GM19023 (cell line): ENCODE data around the gene IRS2.

Experiments
- ATAC-seq: cut with Tn5 transposase; IDR thresholded peaks from one replicate; pipeline ENCODE4 v1.9.1; 2021; ENCODE audit warnings: mild to moderate bottlenecking, moderate library complexity; ENCODE audit not compliant: unreplicated experiment

Gene IRS2

DNA sequence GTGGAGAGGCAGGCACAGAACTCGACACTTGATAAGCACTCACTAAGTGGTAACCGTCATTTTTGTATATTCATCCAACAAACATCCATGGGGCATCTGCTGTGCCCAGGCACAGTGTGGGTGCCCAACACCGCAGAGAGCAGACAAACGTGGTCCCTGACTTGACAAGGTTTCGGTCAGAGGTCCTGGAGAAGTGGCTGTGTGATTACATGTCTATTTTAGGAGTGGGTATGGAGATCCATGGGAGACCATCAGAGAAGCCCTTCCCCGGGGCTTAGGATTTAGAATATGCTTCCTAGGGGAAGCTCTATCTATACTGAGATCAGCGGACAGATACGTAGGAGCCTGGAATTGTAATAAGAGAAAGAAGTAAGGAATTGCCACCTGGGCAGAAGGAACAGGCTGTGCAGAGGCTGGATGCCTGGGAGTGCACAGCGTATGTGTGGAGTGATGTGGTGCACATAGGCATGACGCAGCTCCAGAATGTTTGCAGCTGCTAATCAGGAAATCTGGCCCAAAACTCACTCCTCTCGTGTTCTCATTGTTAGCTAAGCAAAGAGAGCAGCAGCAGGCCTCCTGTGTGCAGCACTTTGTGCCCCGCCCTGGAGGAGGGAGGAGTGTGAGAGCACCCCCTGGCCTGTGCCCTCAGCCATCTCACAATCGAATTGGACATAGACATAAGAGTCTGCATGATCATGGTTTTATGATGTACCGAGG lies 23.0 kb upstream of the IRS2 start:
- no peak for ATAC-seq

DNA sequence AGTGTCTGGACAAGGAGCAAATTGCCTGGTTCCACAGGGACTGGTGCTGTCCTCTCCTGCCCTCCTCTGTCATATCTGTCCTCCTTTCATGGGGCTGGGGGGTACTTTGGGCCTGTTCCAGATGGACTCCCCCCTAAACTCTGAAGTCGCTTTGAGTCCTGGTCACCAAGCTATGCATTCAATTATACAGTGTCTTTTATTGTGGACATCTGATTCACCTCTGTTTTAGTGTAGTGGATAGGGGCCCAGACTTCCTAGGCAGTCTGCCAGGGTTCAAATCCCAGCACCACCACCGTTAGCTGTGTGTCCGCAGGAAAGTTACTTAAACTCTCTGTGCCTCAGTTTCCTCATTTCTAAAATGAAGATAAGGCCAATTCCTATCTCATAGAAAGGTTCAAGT lies 21.0 kb upstream of the IRS2 start:
- ATAC-seq, result no peak

DNA sequence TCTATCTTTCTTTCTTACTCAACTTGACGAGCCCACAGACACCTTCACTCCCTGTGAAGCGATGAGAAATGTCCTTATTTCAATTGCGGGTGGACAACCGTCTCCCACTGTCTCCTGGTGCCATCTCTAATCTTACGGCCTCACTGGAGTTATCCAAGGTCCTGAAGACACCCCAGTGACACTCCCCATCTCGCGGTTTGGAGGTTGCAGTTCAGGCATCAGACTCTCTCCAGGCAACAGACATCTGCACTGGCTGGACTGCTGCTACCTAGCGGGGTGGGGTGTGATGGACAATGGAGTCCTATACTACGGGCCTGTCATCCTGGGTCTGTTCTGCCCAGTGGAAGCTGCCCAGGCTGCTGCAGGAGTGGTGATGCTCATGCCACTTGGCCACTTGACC lies 18.3 kb upstream of the IRS2 start:
- ATAC-seq, result no peak

DNA sequence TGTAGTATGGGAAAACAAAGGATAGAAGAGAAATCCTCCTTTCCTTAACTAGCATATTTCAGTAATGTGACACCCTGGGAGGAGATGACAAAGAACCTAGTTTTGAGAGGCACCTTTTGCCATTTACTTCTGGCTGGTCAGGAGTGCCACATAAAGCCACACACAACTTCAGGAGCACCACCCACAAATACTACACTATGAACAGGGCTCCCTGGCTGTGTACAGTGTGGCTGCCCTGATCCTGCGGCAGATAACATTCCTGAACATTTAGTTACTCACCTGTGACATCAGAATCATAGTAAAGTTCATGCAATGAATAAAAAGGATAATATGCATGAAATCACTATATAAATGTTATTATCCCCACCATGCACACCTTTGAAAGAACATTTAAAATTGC lies 17.4 kb upstream of the IRS2 start:
- ATAC-seq, result no peak

DNA sequence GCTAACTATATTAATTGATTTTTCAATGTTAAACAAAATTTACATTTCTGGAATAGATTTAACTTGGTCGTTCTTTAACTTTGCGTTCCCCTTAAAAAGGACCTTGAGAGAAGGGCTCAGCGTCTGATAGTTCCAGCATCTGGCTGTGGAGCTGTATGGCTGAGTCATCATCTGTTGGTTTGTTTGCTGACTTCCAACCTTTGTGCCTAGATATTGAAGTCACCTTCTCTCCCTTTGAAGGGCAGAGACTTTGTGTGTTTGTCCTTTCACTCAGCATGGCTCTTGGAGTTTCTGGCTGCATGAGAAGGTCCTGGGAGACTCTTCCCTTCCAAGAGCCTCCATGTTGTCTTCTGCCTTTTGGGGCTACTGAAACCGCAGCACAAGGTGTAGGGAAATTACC lies 16.6 kb upstream of the IRS2 start:
- no peak for ATAC-seq

DNA sequence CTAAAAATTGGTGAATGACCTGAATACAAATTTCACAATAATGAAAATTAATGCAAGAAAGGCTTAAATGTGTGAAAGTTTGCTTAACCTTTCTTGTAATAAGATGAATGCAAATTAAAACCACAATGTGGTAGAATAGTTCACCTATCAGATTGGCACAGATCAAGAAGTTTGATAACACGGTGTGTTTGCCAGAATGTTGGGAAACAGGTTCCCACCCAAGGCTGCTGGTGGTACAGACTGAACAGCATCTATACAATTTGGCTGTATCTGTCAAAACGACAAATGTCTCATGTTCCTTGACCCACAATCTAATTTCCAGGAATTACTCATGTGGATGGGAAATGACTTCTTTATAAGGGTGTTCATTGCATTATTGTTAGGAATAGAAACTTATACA lies 8.6 kb upstream of the IRS2 start:
- ATAC-seq, result no peak

DNA sequence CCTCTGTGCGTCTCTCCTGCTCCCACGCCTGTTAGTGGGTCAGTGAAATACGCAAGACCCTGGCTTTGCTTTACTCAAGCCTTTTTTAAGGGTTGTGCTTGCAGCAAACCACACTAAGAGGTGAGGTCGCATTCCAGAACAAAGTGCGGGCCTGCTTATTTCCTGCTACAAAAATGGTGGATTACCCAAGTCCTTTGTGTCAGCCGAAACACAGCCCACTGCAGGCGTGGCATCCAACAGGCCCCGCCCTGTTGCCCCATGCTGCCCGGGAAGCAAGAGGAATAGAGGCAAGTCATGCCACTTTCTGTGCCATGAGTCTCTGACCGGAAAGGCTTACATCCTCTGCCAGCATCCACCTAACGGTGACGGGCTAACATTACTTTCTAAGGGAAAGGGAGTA lies 7.7 kb upstream of the IRS2 start:
- no peak for ATAC-seq

DNA sequence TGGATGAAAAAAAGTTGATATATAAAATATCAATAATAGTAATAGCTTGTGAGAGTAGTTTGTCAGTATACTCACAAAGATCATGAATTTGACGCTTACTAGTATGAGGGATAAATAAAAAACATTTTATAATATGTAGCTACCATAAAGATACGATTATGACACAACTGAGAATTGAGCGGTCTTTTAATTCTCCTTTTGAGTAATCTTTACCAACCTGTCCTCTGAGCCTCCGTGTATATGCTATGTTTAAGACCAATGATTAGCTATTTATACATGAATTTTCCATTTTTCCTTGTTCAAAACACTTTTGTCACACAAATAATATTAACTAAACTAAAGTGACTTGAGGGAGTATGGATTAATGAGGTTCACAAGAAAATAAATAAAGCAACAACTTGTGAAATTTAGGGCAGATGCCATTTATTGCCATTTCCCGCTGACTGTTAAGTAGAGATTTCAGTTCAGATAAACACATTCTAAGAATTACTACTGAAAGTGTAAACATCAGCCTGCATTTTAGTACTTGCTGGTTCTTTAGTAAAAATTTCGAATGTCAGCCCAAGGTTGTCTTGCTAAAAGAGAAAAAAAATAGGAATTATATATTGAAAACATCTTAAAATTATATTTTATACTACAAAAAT lies 6.2 kb upstream of the IRS2 start:
- no peak for ATAC-seq

DNA sequence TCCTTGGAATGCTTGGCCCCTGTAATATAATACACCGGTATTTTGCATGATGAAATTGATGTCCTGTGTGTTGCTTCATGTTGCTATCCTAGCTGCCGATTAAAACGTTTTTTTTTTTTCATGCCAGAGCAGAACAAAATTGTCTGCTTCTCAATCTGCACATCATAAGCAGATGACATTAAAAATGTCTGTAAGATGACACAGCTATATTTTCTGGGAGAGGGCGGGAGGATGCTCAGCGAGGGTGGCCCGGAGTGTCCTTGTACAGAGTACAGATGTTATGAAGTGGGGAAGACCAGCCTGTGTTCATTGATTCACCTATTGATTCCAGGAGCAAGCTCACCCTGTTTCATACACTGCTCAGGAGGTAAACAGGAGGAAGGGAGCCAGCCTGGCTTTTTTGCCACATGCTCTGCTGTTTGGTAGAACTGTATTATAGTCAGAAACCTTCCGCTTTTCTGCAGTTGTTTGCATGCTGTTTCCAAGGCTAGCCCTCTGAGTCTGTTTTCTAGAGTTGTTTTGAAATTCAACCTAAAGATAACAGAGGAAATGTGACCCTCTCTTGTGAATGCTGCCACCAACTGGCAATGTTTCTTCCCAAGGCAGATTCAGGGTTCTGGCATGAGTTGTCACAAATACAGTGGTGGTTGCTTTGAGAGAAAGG lies 4.7 kb upstream of the IRS2 start:
- no peak for ATAC-seq

DNA sequence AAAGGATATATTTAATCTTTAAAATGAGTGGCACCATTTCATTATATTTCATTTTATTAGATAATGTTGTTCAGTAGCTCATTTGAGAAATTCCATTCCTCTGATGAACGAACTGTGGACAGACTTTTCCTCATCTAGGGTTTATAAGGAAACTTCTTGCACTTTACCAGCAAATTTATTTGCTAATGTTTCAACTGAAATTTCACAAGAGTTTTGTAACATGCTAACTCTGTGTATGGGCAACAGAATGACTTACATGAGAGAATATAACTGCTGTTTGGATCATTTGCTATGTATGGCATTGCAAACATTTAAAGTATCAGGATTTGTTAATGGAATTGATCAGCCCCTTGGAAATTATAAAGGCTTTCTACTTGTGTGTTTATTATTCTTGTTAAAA lies 3.7 kb upstream of the IRS2 start:
- ATAC-seq, result no peak

DNA sequence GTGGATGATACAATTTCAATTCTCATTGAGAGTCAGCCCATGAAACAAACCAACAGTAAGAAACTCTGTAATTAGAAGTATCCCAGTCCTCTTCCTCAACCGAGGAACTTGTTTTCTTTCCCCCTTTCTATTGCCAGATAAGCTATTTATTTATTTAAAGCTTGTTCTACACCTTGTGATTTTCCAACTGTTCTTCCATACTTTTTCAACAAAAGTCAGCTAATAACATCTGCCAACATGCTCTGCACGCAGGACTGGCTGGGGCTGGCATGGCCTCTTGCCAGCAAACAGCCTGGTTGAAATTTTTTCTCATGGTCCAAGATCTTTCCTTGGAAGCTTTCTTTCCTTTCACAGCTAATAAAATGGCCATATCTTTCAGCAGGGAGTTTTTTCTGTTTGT lies 2.9 kb upstream of the IRS2 start:
- no peak for ATAC-seq

DNA sequence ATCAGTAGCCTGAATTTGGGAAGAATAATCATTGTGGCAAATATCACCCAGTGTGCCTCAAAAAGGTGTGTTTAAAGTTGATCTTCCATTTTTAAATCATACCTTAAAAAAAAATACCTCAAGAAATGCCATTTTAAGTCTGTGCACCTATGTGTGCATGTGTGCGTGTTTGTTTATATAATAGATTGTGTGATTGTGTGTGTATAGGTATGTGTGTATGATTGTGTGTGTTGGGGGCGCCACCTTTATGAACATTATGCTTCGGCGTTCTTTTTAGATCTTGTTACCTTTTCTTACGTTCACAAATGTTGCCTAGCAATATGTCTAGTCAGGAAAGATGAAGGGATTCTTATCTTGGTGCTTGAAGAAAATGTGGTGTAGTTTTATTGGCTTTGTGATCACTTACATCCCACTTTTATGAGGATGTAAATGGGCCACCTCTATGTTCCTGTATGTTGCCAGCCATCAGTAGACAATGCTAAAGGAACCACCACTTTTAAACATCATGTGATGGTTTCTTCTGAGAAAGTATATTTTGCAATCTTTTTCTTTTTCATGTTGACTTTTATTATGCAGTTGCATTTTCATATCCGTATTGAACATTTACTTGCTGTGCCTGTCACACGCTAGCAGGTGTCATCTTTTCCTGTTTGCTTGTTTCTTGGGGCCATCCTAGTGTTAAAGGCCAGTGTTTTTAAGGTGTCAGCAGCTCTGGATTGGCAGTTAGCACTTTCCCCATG lies 2.2 kb upstream of the IRS2 start:
- no peak for ATAC-seq

DNA sequence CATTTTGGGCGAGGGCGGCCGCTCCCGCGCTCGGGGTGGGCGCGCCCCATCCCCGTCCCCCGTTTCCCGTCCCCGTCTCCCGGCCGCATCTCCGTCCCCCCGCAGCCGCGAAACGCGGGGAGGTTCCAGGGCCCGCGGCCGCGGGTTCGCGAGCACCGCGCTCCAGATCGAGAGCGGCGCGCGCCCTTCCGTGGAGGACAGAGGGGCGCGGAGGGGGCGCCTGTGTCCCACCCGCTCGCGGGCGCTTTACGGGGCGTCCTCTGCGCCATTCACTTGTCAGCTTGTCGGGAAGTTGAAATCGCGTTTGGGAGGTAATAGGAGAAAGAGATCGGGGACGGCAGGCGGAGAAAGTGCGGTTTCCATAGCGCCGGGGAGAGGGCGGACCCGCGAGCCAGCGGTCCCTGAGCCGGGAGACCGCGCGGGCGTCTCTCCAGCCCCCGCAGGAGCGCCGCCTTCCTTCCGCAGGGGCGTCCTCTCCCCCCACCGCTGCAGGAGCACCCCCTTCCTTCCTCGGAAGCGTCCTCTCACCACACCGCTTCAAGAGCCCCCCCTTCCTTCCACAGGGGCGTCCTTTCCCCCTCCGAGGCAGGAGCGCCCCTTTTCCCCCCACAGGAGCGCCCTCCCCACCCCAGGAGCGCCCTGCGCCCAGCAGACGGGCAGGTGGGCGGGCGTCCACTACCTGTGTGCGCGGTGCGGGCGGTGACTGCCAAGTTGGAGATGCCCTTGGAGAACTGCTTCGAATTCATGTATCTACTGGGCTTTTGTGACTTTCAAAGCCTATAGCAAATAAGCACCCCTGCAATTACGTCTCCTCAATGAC lies 962 bp upstream of the IRS2 start:
- ATAC-seq, result peak; percentile 9

DNA sequence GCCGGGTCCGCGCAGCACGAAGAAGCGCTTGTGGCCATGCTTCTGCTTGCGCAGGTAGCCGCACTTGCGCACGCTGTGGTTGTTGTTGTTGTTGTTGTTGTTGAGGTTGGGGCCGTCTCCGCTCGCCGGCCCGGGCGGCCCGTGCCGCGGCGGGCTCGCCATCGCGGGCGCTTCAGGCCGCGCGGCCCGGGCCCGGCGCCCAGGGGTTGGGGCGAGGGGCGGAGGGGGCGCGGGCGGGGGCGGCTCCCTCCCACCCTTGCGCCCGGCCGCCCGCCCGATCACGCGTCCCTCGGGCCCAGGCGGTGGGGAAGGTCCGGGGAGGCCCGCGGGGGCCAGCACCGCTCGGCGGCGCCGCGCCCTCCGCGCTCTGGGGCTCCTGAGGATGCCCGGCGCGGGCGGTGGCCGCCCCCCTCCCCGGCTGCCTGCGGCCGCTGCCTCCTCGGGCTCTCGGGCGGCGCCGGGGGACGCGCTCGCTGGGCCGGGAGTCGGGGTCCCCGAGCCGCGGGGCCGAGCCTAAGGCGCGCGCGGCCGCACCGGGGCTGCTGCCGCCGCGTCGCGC lies 412 bp downstream of the IRS2 start:
- peak; percentile 11 for ATAC-seq

DNA sequence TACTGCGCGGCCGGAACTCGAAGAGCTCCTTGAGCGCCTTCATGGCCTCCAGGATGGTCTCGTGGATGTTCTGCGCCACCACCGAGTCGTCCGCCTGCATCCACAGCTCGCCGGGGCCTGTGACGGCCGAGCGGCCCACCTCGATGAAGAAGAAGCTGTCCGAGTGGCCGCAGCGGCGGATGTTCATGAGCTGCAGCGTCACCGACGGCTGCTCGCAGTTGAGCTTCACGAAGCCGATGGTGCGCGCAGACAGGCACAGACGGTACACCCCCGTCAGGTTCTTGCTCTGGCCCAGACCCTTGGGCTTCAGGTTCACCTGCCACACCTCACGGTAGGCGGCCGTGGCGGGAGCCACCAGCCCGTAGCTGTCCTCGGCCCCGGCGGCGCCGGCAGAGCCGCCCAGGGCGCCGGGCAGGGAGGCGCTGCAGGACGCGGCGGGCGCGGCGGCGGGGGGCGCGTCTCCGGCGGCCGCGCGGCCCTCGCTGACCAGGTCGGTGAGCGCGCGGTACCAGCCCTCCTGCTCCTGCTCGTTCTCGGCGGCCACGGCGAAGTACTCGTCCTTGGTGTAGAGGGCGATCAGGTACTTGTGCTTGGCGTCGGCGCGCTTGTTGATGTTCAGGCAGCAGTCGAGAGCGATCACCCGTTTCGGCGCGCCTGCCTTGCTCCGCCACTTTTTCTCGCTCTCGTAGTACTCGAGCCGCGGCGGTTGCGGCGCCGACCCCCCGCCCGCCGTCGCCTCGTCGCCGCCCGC lies 1.1 kb downstream of the IRS2 start:
- ATAC-seq, result no peak

DNA sequence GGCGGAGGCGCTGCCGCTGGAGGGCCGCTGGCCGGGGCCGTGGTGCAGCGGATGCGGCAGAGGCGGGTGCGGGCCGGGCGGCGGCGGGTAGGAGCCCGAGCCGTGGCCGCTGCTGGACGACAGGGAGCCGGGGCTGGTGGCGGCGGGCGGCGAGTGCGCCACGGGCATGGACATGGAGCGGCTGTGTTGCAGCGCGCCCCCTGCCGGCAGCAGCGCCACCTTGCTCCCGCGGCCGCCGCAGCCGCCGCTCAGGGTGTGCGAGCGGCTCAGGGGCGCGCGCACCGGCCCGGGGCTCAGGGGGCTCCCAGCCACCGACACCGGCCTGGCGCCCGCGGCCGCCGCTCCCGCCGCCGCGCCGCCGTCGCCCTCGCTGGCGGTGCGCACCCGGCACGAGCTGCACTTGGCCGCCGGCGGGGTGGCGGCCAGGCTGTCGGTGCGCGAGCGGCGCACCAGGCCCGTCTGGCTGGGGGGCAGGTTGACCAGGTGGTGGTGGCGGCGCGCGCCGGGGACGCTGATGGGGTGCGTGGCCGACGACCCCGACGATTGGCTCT lies 1.7 kb downstream of the IRS2 start:
- ATAC-seq, result no peak

DNA sequence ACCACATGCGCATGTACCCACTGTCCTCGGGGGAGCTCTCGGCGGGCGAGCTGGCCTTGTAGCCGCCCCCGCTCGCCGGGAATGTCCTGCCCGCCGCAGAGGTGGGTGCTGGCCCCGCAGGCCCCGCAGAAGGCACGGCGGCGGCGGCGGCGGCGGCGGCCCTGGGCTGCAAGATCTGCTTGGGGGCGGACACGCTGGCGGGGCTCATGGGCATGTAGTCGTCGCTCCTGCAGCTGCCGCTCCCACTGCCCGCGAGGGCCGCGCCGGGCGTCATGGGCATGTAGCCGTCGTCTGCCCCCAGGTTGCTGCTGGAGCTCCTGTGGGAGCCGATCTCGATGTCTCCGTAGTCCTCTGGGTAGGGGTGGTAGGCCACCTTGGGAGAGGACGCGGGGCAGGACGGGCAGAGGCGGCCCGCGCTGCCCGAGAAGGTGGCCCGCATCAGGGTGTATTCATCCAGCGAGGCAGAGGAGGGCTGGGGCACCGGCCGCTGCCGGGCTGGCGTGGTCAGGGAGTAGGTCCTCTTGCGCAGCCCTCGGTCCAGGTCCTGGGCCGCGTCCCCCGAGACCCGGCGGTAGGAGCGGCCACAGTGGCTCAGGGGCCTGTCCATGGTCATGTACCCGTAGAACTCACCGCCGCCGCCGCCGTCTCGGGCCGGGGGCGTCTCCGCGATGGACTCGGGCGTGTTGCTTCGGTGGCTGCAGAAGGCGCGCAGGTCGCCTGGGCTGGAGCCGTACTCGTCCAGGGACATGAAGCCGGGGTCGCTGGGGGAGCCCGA lies 2.4 kb downstream of the IRS2 start:
- ATAC-seq, result no peak

DNA sequence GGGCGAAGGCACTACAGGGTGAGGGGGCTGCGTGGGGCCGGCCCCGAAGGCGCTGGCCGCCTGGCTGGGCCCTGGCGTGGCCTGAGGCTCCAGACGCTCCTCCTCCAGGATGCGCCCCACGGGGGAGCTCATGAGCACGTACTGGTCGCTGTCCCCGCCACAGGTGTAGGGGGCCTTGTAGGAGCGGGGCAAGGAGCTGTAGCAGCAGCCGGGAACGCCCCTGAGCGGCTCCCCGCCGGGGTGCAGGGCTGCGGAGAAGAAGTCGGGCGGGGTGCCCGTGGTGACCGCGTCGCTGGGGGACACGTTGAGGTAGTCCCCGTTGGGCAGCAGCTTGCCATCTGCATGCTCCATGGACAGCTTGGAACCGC lies 3.0 kb downstream of the IRS2 start:
- ATAC-seq, result no peak
